Thyroid gland (tissue), 4 donors: ENCODE results near the gene POLR1A.

Experiments
- POLR2A ChIP-seq, 2 donors: fragments of 450-650 bp; IDR thresholded peaks; one replicate each; pipeline ENCODE4 v1.6.1; 2017; ENCODE audit warnings: antibody characterized with exemption in 2 of 2, mild to moderate bottlenecking in 2 of 2, moderate library complexity in 1 of 2
- TF ChIP-seq, protein P1 (sequence below), 6 experiments: fragments of 200-600 bp in 3 of 6; fragments of 450-650 bp in 3 of 6; sonication (generic) in 3 of 6; IDR thresholded peaks; one replicate each; pipeline ENCODE4 v1.5.1; 2016 to 2019; ENCODE audit warnings: antibody characterized with exemption in 6 of 6, mild to moderate bottlenecking in 2 of 6, inconsistent platforms in 1 of 6, moderate library complexity in 1 of 6

DNA sequence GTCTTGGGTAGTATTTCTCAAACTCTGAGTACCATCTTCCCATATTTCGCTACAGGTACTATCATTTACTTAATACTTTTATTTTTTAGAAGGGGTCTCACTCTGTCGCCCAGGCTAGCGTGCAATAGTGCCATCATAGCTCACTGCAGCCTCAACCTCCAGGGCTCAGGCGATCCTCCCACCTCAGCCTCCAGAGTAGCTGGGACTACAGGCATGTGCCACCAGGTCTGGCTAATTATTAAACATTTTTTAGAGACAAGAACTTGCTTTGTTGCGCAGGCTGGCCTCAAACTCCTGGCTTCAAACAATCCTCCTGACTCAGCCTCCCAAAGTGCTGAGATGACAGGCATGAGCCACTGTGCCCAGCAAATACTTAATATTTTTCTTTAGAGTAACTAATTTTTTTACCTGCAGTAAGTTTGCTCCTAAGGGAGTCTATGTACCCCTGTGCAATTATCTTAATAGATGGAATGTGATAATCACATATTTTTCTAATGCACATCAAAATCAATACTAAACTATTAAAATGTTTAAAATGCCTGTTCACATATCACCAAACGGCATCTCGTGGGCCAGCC lies 116.3 kb downstream of the POLR1A start:
- TF ChIP-seq, protein P1, sequence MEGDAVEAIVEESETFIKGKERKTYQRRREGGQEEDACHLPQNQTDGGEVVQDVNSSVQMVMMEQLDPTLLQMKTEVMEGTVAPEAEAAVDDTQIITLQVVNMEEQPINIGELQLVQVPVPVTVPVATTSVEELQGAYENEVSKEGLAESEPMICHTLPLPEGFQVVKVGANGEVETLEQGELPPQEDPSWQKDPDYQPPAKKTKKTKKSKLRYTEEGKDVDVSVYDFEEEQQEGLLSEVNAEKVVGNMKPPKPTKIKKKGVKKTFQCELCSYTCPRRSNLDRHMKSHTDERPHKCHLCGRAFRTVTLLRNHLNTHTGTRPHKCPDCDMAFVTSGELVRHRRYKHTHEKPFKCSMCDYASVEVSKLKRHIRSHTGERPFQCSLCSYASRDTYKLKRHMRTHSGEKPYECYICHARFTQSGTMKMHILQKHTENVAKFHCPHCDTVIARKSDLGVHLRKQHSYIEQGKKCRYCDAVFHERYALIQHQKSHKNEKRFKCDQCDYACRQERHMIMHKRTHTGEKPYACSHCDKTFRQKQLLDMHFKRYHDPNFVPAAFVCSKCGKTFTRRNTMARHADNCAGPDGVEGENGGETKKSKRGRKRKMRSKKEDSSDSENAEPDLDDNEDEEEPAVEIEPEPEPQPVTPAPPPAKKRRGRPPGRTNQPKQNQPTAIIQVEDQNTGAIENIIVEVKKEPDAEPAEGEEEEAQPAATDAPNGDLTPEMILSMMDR (IDR thresholded peaks at IDR 0.05), result no peak
- TF ChIP-seq POLR2A (IDR thresholded peaks at IDR 0.05), result no peak
